Hepatocyte (in vitro differentiated cells): ENCODE data around the gene DYNC1I1. TPM values are rescaled to one million over a fixed set of nuclear protein-coding genes. Genes with fewer than 3 reads are reported as not detected.

Experiments
- DNase-seq: peaks from one replicate; pipeline ENCODE4 v3.0.0-alpha.2; 2016; ENCODE audit warnings: low spot score
- H2AFZ ChIP-seq: fragments of 200-600 bp; sonication (generic); 2 replicates; pipeline ENCODE4 v1.6.0; 2016; ENCODE audit warnings: antibody characterized with exemption, mild to moderate bottlenecking
- H3K27ac ChIP-seq: fragments of 200-600 bp; sonication (generic); 2 replicates; pipeline ENCODE4 v1.5.1; 2016; ENCODE audit warnings: mild to moderate bottlenecking
- H3K27me3 ChIP-seq: fragments of 200-600 bp; sonication (generic); 2 replicates; pipeline ENCODE4 v1.6.1; 2016
- H3K36me3 ChIP-seq: fragments of 200-600 bp; sonication (generic); replicated peaks from 2 replicates; pipeline ENCODE4 v1.5.1; 2016; ENCODE audit warnings: low read depth; ENCODE audit not compliant: insufficient read depth
- H3K4me1 ChIP-seq: fragments of 200-600 bp; sonication (generic); 2 replicates; pipeline ENCODE4 v1.5.1; 2016; ENCODE audit warnings: mild to moderate bottlenecking, moderate library complexity; ENCODE audit not compliant: insufficient read depth
- H3K4me2 ChIP-seq: fragments of 200-600 bp; sonication (generic); 2 replicates; pipeline ENCODE4 v1.6.0; 2016
- H3K4me3 ChIP-seq: fragments of 200-600 bp; sonication (generic); 2 replicates; pipeline ENCODE4 v1.5.1; 2016; ENCODE audit warnings: mild to moderate bottlenecking
- H3K79me2 ChIP-seq: fragments of 200-600 bp; sonication (generic); 2 replicates; pipeline ENCODE4 v1.6.0; 2017; ENCODE audit warnings: mild to moderate bottlenecking
- H3K9me2 ChIP-seq: fragments of 200-600 bp; sonication (generic); replicated peaks from 2 replicates; pipeline ENCODE4 v1.6.0; 2017; ENCODE audit warnings: mild to moderate bottlenecking; ENCODE audit not compliant: insufficient read depth
- H3K9me3 ChIP-seq: fragments of 200-600 bp; sonication (generic); 2 replicates; pipeline ENCODE4 v1.5.1; 2016; ENCODE audit warnings: low read depth, mild to moderate bottlenecking
- H4K20me1 ChIP-seq: fragments of 200-600 bp; sonication (generic); 2 replicates; pipeline ENCODE4 v1.6.0; 2016; ENCODE audit warnings: mild to moderate bottlenecking; ENCODE audit not compliant: insufficient read depth, poor library complexity, severe bottlenecking
- EZH2 ChIP-seq: fragments of 200-600 bp; sonication (generic); IDR thresholded peaks from 2 replicates; pipeline ENCODE4 v1.6.1; 2016; ENCODE audit warnings: antibody characterized with exemption, mild to moderate bottlenecking, borderline replicate concordance
- EZH2phosphoT487 ChIP-seq: fragments of 200-600 bp; sonication (generic); IDR thresholded peaks from one replicate; pipeline ENCODE4 v1.6.1; 2018; ENCODE audit warnings: antibody characterized with exemption, mild to moderate bottlenecking, low read depth, moderate library complexity; ENCODE audit not compliant: unreplicated experiment, severe bottlenecking
- WGBS: methylation state at CpG from one replicate; pipeline ENCODE4 v1.1.6; 2016; ENCODE audit warnings: low lambda C conversion rate; ENCODE audit errors: missing lambda C conversion rate; 5-methylcytosine and 5-hydroxymethylcytosine counted together
- polyA plus RNA-seq: library from polyadenylated mRNA; unstranded; fragments of >200 nt; fragmentation: Nextera tagmentation; extraction: Ambion mirVana; gene quantifications from 2 replicates; pipeline ENCODE4 v1.2.1, GENCODE V29; 2016
- total RNA-seq: library from RNA; depleted of rRNA; stranded (reverse); fragments of >200 nt; gene quantifications from 2 replicates; pipeline ENCODE4 v1.2.3, GENCODE V29; 2014
- TF ChIP-seq, protein P1 (sequence below): fragments of 200-600 bp; sonication (generic); IDR thresholded peaks from 2 replicates; pipeline ENCODE4 v1.5.1; 2016; ENCODE audit warnings: antibody characterized with exemption, mild to moderate bottlenecking; ENCODE audit not compliant: poor library complexity

The DYNC1I1 gene
- total and polyA plus RNA-seq, 2 experiments from 2014 or later = 2.5 to 3.7 TPM

GRCh38 chr7:95951531-95951930, 179.2 kb downstream of the DYNC1I1 start:
- Histone ChIP-seq H3K9me2 (no peaks in the 10 kb centered on the region), H3K27me3 (no peaks in the 10 kb centered on the region), H2AFZ (no peak overlapping the region), H3K79me2 (no peaks in the 10 kb centered on the region), H4K20me1 (no peaks in the 10 kb centered on the region), H3K4me2 (no peak overlapping the region), H3K4me3 (no peak overlapping the region), H3K36me3 (no peaks in the 10 kb centered on the region), H3K27ac (no peak overlapping the region), H3K4me1 (peaks cover 7% of the 10 kb centered on the region), H3K9me3 (no peaks in the 10 kb centered on the region)
- 91% methylated on average over 5 of the region's 5 CpGs for whole genome bisulfite sequencing
- TF ChIP-seq, protein P1, sequence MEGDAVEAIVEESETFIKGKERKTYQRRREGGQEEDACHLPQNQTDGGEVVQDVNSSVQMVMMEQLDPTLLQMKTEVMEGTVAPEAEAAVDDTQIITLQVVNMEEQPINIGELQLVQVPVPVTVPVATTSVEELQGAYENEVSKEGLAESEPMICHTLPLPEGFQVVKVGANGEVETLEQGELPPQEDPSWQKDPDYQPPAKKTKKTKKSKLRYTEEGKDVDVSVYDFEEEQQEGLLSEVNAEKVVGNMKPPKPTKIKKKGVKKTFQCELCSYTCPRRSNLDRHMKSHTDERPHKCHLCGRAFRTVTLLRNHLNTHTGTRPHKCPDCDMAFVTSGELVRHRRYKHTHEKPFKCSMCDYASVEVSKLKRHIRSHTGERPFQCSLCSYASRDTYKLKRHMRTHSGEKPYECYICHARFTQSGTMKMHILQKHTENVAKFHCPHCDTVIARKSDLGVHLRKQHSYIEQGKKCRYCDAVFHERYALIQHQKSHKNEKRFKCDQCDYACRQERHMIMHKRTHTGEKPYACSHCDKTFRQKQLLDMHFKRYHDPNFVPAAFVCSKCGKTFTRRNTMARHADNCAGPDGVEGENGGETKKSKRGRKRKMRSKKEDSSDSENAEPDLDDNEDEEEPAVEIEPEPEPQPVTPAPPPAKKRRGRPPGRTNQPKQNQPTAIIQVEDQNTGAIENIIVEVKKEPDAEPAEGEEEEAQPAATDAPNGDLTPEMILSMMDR = no peak
- TF ChIP-seq EZH2 (no peak), EZH2phosphoT487 (no peak)
- DNase-seq = no peak

GRCh38 chr7:95951997-95952795, 179.8 kb downstream of the DYNC1I1 start:
- H2AFZ ChIP-seq = no peak overlapping the region
- H3K27me3 ChIP-seq = no peaks in the 10 kb centered on the region
- no peaks in the 10 kb centered on the region for H3K9me2 ChIP-seq
- H3K4me1 ChIP-seq = peaks cover 7% of the 10 kb centered on the region
- no peak overlapping the region for H3K27ac ChIP-seq
- no peak for TF ChIP-seq EZH2phosphoT487
- TF ChIP-seq EZH2 = no peak
- TF ChIP-seq, protein P1 = no peak
- H3K79me2 ChIP-seq = no peaks in the 10 kb centered on the region
- no peak overlapping the region for H3K4me2 ChIP-seq
- DNase-seq = no peak
- no peaks in the 10 kb centered on the region for H3K9me3 ChIP-seq
- H3K4me3 ChIP-seq = no peak overlapping the region
- no peaks in the 10 kb centered on the region for H4K20me1 ChIP-seq
- WGBS = 92% methylated on average over 8 of the region's 8 CpGs
- H3K36me3 ChIP-seq = no peaks in the 10 kb centered on the region

DNA sequence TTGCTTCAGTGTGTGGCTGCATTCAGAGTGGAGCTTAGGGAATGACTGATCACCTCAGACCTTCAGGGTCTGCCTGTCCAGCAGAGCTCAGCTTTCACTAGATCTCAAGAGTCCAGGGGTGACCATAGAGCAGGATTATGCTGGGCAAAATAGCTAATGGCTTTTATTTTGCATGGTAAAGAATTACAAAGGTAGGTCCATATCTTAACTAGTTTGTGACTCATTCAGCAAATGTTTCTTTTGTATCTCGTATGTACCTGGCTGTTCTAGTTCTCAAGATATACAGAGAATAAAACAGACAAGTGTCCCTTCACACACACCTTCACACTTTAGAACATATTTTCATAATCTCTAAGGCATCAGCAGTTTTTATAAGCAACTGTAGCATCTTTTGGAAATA, 180.5 kb downstream of the DYNC1I1 start:
- Histone ChIP-seq H3K27me3 (no peaks in the 10 kb centered on the region), H2AFZ (no peak overlapping the region), H3K27ac (no peak overlapping the region), H3K36me3 (no peaks in the 10 kb centered on the region), H3K79me2 (no peaks in the 10 kb centered on the region), H4K20me1 (no peaks in the 10 kb centered on the region), H3K4me2 (peak overlapping the region; percentile 6), H3K9me2 (no peaks in the 10 kb centered on the region), H3K4me3 (no peak overlapping the region), H3K4me1 (peaks cover 7% of the 10 kb centered on the region), H3K9me3 (no peaks in the 10 kb centered on the region)
- TF ChIP-seq, protein P1 = no peak
- TF ChIP-seq EZH2phosphoT487 (no peak), EZH2 (no peak)
- DNase-seq = no peak
- 26% methylated on average over 1 of the region's 1 CpG for WGBS

GRCh38 chr7:95955748-95956147, 183.4 kb downstream of the DYNC1I1 start:
- H2AFZ ChIP-seq = no peak overlapping the region
- no peak overlapping the region for H3K4me3 ChIP-seq
- no peaks in the 10 kb centered on the region for H3K9me2 ChIP-seq
- DNase-seq = no peak
- no peaks in the 10 kb centered on the region for H3K9me3 ChIP-seq
- no peaks in the 10 kb centered on the region for H3K36me3 ChIP-seq
- no peak overlapping the region for H3K4me2 ChIP-seq
- H4K20me1 ChIP-seq = no peaks in the 10 kb centered on the region
- no peak overlapping the region for H3K27ac ChIP-seq
- no peaks in the 10 kb centered on the region for H3K27me3 ChIP-seq
- H3K79me2 ChIP-seq = no peaks in the 10 kb centered on the region
- TF ChIP-seq EZH2phosphoT487 = no peak
- TF ChIP-seq, protein P1 = no peak
- TF ChIP-seq EZH2 = no peak
- H3K4me1 ChIP-seq = peaks cover 7% of the 10 kb centered on the region
